KBM-7 (cell line): Measurements from ENCODE around the gene GPR17.

Experiments used
- DNase-seq: peaks from one replicate; pipeline ENCODE4 v3.0.0-alpha.2; 2015
- in situ Hi-C: fragments of 300-500 bp; cut with MboI; formaldehyde crosslinking; loops from 2 replicates; pipeline ENCODE4 v1.14.3; 2020; ENCODE audit warnings: low sequenced_read_pairs, low pct_unique_long_range_greater_than_20kb, mixed read lengths

Gene GPR17

GRCh38 chr2:127701651-127702394, 55.9 kb downstream of the GPR17 start:
- in situ Hi-C loops, result no loop called here
- peak; percentile 83 for DNase-seq
